B cell (primary cell): ENCODE measurements around the gene SOHLH1. TPM values are rescaled to one million over a fixed set of nuclear protein-coding genes. Genes with fewer than 3 reads are reported as not detected.

Experiments
- ATAC-seq: fragments of 200-7000 bp; cut with Tn5 transposase; one replicate; pipeline ENCODE4 v1.10.0; 2021; ENCODE audit warnings: low read depth, mild to moderate bottlenecking, moderate number of reproducible peaks, moderate library complexity
- CTCF ChIA-PET: fragments of 350-600 bp; sonication (Branson Sonifier 250); formaldehyde crosslinking; loops from one replicate; lab custom pipeline; 2021; ENCODE audit warnings: antibody characterized with exemption, inconsistent platforms; lab: Charles Lee
- POLR2A ChIA-PET: fragments of 350-600 bp; sonication (Branson Sonifier 250); formaldehyde crosslinking; loops from one replicate; lab custom pipeline; 2021; ENCODE audit warnings: antibody characterized with exemption; lab: Charles Lee
- DNase-seq: peaks from one replicate; pipeline ENCODE4 v3.0.0; 2013
- H2AFZ ChIP-seq: 2 replicates; pipeline ENCODE4 v1.6.1; 2012; ENCODE audit warnings: mild to moderate bottlenecking, low read depth, low read length; ENCODE audit not compliant: insufficient read depth, poor library complexity, severe bottlenecking
- H3K27ac ChIP-seq, 2 donors: 1 replicate in 1 of 2; 2 replicates in 1 of 2; pipeline ENCODE4 v1.5.1; 2012 to 2013; ENCODE audit warnings: low read length in 2 of 2, mild to moderate bottlenecking in 2 of 2, moderate library complexity in 1 of 2
- H3K27me3 ChIP-seq, 4 experiments: fragments of 200-600 bp in 1 of 4; sonication (generic) in 1 of 4; replicated peaks in 1 of 4; 1 replicate in 2 of 4; 2 replicates in 2 of 4; pipeline versions ENCODE4 v1.6.1 to v1.7.0; 2013 to 2016; ENCODE audit warnings: low read length in 3 of 4, mild to moderate bottlenecking in 2 of 4, mixed read lengths in 1 of 4, moderate library complexity in 1 of 4; ENCODE audit not compliant: insufficient read depth in 4 of 4, control insufficient read depth in 3 of 4; ENCODE audit errors: control extremely low read depth in 1 of 4
- H3K36me3 ChIP-seq, 2 experiments: replicated peaks in 1 of 2; 1 replicate in 1 of 2; 2 replicates in 1 of 2; pipeline versions ENCODE4 v1.6.1 to v1.7.1; 2013; ENCODE audit warnings: low read length in 1 of 2; ENCODE audit not compliant: insufficient read depth in 2 of 2, control insufficient read depth in 1 of 2; ENCODE audit errors: control extremely low read depth in 1 of 2, extremely low read depth in 1 of 2
- H3K4me1 ChIP-seq, 2 donors: fragments of 200-600 bp in 1 of 2; sonication (generic) in 1 of 2; 1 replicate in 1 of 2; 2 replicates in 1 of 2; pipeline versions ENCODE4 v1.5.1 to v1.6.1; 2013 to 2017; ENCODE audit warnings: low read length in 2 of 2; ENCODE audit not compliant: control insufficient read depth in 2 of 2, insufficient read depth in 2 of 2
- H3K4me2 ChIP-seq: replicated peaks from 2 replicates; pipeline ENCODE3; 2012; ENCODE audit warnings: mild to moderate bottlenecking, low read depth, low read length; ENCODE audit not compliant: poor library complexity, severe bottlenecking
- H3K4me3 ChIP-seq, 5 experiments: fragments of 200-600 bp in 1 of 5; sonication (generic) in 1 of 5; 1 replicate in 3 of 5; 2 replicates in 2 of 5; pipeline versions ENCODE4 v1.5.1 to v1.7.0; 2011 to 2016; ENCODE audit warnings: low read length in 4 of 5, mild to moderate bottlenecking in 4 of 5, low read depth in 2 of 5, control low read depth in 1 of 5, moderate library complexity in 1 of 5; ENCODE audit not compliant: insufficient read depth in 1 of 5; ENCODE audit errors: control extremely low read depth in 1 of 5, extremely low read depth in 1 of 5
- H3K79me2 ChIP-seq: fragments of 200-600 bp; sonication (generic); one replicate; pipeline ENCODE4 v1.6.0; 2016; ENCODE audit warnings: low read length; ENCODE audit not compliant: control insufficient read depth, insufficient read depth
- H3K9ac ChIP-seq: fragments of 200-600 bp; sonication (generic); 2 replicates; pipeline ENCODE4 v1.6.1; 2017; ENCODE audit warnings: mild to moderate bottlenecking, low read length, moderate library complexity
- H3K9me3 ChIP-seq, 3 donors: one replicate each; pipeline versions ENCODE4 v1.6.1 to v1.7.1; 2013; ENCODE audit warnings: low read length in 2 of 3; ENCODE audit not compliant: control insufficient read depth in 2 of 3, insufficient read depth in 1 of 3; ENCODE audit errors: control extremely low read depth in 1 of 3
- H4K20me1 ChIP-seq: 2 replicates; pipeline ENCODE4 v1.6.0; 2012; ENCODE audit warnings: mild to moderate bottlenecking, low read length; ENCODE audit not compliant: insufficient read depth, control insufficient read depth, poor library complexity, severe bottlenecking
- H3K27ac Mint-ChIP-seq: one replicate; pipeline ENCODE4 v1.8.0; 2021; ENCODE audit warnings: mixed read lengths
- H3K27me3 Mint-ChIP-seq: one replicate; pipeline ENCODE4 v1.8.0; 2021; ENCODE audit warnings: mixed read lengths
- H3K4me1 Mint-ChIP-seq: one replicate; pipeline ENCODE4 v1.8.0; 2021; ENCODE audit warnings: mixed read lengths
- H3K4me3 Mint-ChIP-seq: one replicate; pipeline ENCODE4 v1.8.0; 2021; ENCODE audit warnings: mixed read lengths
- H3K9me3 Mint-ChIP-seq: one replicate; pipeline ENCODE4 v1.8.0; 2022; ENCODE audit warnings: mixed read lengths; ENCODE audit not compliant: insufficient read depth
- EZH2 ChIP-seq: IDR thresholded peaks from 2 replicates; pipeline ENCODE4 v1.6.1; 2012; ENCODE audit warnings: borderline replicate concordance, low read depth, mild to moderate bottlenecking, moderate library complexity, low read length; ENCODE audit not compliant: insufficient read depth, poor library complexity, severe bottlenecking
- whole genome bisulfite sequencing: methylation state at CpG from one replicate; pipeline ENCODE4 v1.1.5; 2013; ENCODE audit warnings: missing lambda C conversion rate; ENCODE audit not compliant: insufficient coverage; 5-methylcytosine and 5-hydroxymethylcytosine counted together
- intact Hi-C: fragments of 100-400 bp; cut with micrococcal nuclease; formaldehyde crosslinking; loops from one replicate; pipeline ENCODE4 v1.10.0; 2022
- polyA plus RNA-seq: library from polyadenylated mRNA; depleted of rRNA; stranded (reverse); fragments of >200 nt; gene quantifications from 2 replicates; pipeline ENCODE4 v1.2.3, GENCODE V29; 2012
- total RNA-seq, 2 donors: library from RNA; stranded (reverse); fragments of 120-200 nt in 1 of 2; gene quantifications; 1 replicate in 1 of 2; 2 replicates in 1 of 2; pipeline versions ENCODE4 v1.2.3 to v1.2.4, GENCODE V29; 2013 to 2022
- TF ChIP-seq, protein P1 (sequence below): fragments of 200-600 bp; IDR thresholded peaks from one replicate; pipeline ENCODE4 v1.8.0; 2022; ENCODE audit warnings: antibody characterized with exemption, mild to moderate bottlenecking

The SOHLH1 gene
- total and polyA plus RNA-seq, 2 donors (not counting 1 experiment from before 2014, with no cell fraction given), result not detected

- 75% methylated on average over 9 of the region's 12 CpGs for WGBS
- no peak for DNase-seq
Observed at GRCh38 chr9:135665795-135666189, 33.5 kb downstream of the SOHLH1 start.

More at GRCh38 chr9:135665795-135666189, 33.5 kb downstream of the SOHLH1 start:
- intact Hi-C loops, result no loop called here
- Mint-ChIP-seq H3K27me3 (no peaks in the 10 kb centered on the region), H3K9me3 (peaks cover 3% of the 10 kb centered on the region), H3K4me3 (no peak overlapping the region), H3K27ac (no peak overlapping the region), H3K4me1 (no peaks in the 10 kb centered on the region)
- Histone ChIP-seq H3K9ac (no peak overlapping the region), H3K4me2 (no peak overlapping the region), H3K4me3 (no peak overlapping the region), H3K4me1 (no peaks in the 10 kb centered on the region), H4K20me1 (no peaks in the 10 kb centered on the region), H3K36me3 (no peaks in the 10 kb centered on the region), H3K27me3 (no peaks in the 10 kb centered on the region), H3K27ac (no peak overlapping the region), H2AFZ (no peak overlapping the region), H3K9me3 (peaks cover 0 to 13% (median 0%) of the 10 kb centered on the region in 3 donors), H3K79me2 (no peaks in the 10 kb centered on the region)
- TF ChIP-seq EZH2, result no peak
- TF ChIP-seq, protein P1, sequence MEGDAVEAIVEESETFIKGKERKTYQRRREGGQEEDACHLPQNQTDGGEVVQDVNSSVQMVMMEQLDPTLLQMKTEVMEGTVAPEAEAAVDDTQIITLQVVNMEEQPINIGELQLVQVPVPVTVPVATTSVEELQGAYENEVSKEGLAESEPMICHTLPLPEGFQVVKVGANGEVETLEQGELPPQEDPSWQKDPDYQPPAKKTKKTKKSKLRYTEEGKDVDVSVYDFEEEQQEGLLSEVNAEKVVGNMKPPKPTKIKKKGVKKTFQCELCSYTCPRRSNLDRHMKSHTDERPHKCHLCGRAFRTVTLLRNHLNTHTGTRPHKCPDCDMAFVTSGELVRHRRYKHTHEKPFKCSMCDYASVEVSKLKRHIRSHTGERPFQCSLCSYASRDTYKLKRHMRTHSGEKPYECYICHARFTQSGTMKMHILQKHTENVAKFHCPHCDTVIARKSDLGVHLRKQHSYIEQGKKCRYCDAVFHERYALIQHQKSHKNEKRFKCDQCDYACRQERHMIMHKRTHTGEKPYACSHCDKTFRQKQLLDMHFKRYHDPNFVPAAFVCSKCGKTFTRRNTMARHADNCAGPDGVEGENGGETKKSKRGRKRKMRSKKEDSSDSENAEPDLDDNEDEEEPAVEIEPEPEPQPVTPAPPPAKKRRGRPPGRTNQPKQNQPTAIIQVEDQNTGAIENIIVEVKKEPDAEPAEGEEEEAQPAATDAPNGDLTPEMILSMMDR, result no peak
- POLR2A ChIA-PET, result no interaction called here
- CTCF ChIA-PET, result no interaction called here
- no peak for ATAC-seq
